NT2/D1 (cell line): ENCODE measurements around the gene UBAP2.

ENCODE experiments used
- SUZ12 ChIP-seq: IDR thresholded peaks from 2 replicates; pipeline ENCODE4 v1.6.1; 2011; ENCODE audit not compliant: insufficient read length, insufficient read depth; ENCODE audit errors: extremely low read depth
- YY1 ChIP-seq: IDR thresholded peaks from 2 replicates; pipeline ENCODE4 v1.6.1; 2011; ENCODE audit not compliant: insufficient read length, insufficient read depth
- ZNF274 ChIP-seq: IDR thresholded peaks from 2 replicates; pipeline ENCODE4 v1.6.1; 2011; ENCODE audit warnings: mild to moderate bottlenecking, low read depth, low read length

DNA sequence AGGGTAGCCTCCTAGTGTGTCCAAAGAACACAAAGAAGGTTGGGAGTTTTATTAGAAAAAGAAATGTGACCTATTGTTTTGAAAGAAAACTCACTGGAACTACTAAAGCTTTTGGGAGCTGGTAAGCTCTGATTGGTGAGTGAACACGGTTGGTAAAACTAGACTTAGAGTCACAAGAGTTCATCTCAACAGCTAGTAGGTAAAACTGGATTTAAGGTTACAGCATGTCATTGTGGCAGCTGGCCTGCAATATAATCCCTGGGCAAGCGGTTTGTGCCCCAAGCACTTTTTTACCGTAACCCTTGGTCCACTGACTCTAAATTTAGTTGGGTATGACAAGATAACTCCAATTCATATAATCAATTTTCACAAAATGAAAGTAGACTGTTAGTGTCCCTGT is 47.4 kb downstream of the UBAP2 start:
- TF ChIP-seq YY1, result no peak
- TF ChIP-seq ZNF274, result no peak
- no peak for TF ChIP-seq SUZ12
